ENCODE results near the gene USP46.

The USP46 gene

GRCh38 chr4:52577624-52577962 lies 81.5 kb downstream of the USP46 start:
- no peak overlapping the region for H3K4me3 ChIP-seq (ENCODE audit: low read depth, low read length)
- in situ Hi-C loops (cut with HindIII; ENCODE audit: low sequenced_read_pairs): no loop called here
- TF ChIP-seq CTCF (IDR thresholded peaks at IDR 0.05; ENCODE audit: low read depth, low read length, missing control alignments): no peak
- DNase-seq (ENCODE audit: low read depth): no peak

- in situ Hi-C loops (cut with HindIII; ENCODE audit: low sequenced_read_pairs): no loop called here
- no peak overlapping the region for H3K4me3 ChIP-seq (ENCODE audit: low read depth, low read length)
- TF ChIP-seq CTCF (IDR thresholded peaks at IDR 0.05; ENCODE audit: low read depth, low read length, missing control alignments): no peak
- DNase-seq (ENCODE audit: low read depth): no peak
Measured at GRCh38 chr4:52576961-52577623, 82.0 kb downstream of the USP46 start.

- no peak for DNase-seq (ENCODE audit: low read depth)
- no peak overlapping the region for H3K4me3 ChIP-seq (ENCODE audit: low read depth, low read length)
- no peak for TF ChIP-seq CTCF (IDR thresholded peaks at IDR 0.05; ENCODE audit: low read depth, low read length, missing control alignments)
- in situ Hi-C loops (cut with HindIII; ENCODE audit: low sequenced_read_pairs): no loop called here
Measured at GRCh38 chr4:52576326-52576725, 82.8 kb downstream of the USP46 start.

- no peak overlapping the region for H3K4me3 ChIP-seq (ENCODE audit: low read depth, low read length)
- no peak for DNase-seq (ENCODE audit: low read depth)
- no peak for TF ChIP-seq CTCF (IDR thresholded peaks at IDR 0.05; ENCODE audit: low read depth, low read length, missing control alignments)
- in situ Hi-C loops (cut with HindIII; ENCODE audit: low sequenced_read_pairs): no loop called here
Measured at GRCh38 chr4:52575406-52575805, 83.7 kb downstream of the USP46 start.

- TF ChIP-seq CTCF (IDR thresholded peaks at IDR 0.05; ENCODE audit: low read depth, low read length, missing control alignments): no peak
- in situ Hi-C loops (cut with HindIII; ENCODE audit: low sequenced_read_pairs): no loop called here
- peak; percentile 24 for DNase-seq (ENCODE audit: low read depth)
- H3K4me3 ChIP-seq (ENCODE audit: low read depth, low read length): no peak overlapping the region
Measured at GRCh38 chr4:52574036-52574435, 85.1 kb downstream of the USP46 start.

- in situ Hi-C loops (cut with HindIII; ENCODE audit: low sequenced_read_pairs): no loop called here
- DNase-seq (ENCODE audit: low read depth): no peak
- H3K4me3 ChIP-seq (ENCODE audit: low read depth, low read length): no peak overlapping the region
- TF ChIP-seq CTCF (IDR thresholded peaks at IDR 0.05; ENCODE audit: low read depth, low read length, missing control alignments): no peak
Measured at GRCh38 chr4:52573551-52573950, 85.5 kb downstream of the USP46 start.
